Measurements from ENCODE around the gene HOXC12.

DNA sequence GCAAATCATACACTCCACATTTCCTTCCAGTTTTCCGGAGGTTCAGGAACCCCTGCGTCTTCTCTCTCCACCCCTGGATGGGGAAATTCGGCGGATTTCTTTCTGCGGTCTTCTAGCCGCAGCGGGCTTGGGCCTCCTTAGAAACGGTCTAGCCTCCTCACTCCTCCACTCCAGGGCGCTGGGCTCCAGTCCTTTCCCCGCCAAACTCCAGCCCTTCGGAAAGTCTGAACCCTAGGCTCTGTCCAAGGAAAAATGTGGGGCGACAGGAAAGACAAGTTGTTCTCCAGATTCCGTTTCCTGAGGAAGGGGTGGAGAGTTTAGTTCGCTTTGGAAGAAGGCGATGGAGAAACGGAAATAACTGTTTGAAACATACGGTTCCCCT is 28.9 kb downstream of the HOXC12 start:
- TF ChIP-seq, protein P1, sequence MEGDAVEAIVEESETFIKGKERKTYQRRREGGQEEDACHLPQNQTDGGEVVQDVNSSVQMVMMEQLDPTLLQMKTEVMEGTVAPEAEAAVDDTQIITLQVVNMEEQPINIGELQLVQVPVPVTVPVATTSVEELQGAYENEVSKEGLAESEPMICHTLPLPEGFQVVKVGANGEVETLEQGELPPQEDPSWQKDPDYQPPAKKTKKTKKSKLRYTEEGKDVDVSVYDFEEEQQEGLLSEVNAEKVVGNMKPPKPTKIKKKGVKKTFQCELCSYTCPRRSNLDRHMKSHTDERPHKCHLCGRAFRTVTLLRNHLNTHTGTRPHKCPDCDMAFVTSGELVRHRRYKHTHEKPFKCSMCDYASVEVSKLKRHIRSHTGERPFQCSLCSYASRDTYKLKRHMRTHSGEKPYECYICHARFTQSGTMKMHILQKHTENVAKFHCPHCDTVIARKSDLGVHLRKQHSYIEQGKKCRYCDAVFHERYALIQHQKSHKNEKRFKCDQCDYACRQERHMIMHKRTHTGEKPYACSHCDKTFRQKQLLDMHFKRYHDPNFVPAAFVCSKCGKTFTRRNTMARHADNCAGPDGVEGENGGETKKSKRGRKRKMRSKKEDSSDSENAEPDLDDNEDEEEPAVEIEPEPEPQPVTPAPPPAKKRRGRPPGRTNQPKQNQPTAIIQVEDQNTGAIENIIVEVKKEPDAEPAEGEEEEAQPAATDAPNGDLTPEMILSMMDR (IDR thresholded peaks at IDR 0.05; ENCODE audit: low read depth, low read length, missing input control), result no peak
- TF ChIP-seq REST (IDR thresholded peaks at IDR 0.05), result no peak
- no peak for TF ChIP-seq HNF4G (IDR thresholded peaks at IDR 0.05)
- TF ChIP-seq EGR1 (IDR thresholded peaks at IDR 0.05; ENCODE audit: low read depth in 2 of 2), result no peak

Measured in liver (tissue), 3 donors.